Left lobe of liver (tissue), 2 donors: ENCODE data around the gene GALNT6. TPM values are rescaled to one million over a fixed set of nuclear protein-coding genes. Genes with fewer than 3 reads are reported as not detected.
A peak's percentile ranks its signal among the peaks of the same experiment; 100 is the strongest.
"Not testable (repeated sequence)": the region's sequence is repeated elsewhere in the genome, so short reads cannot be mapped to it uniquely, and the experiment has no call there.

Source experiments
- ATAC-seq: fragments of 200-7000 bp; cut with Tn5 transposase; one replicate; pipeline ENCODE4 v1.9.1; 2020; ENCODE audit warnings: mild to moderate bottlenecking, moderate library complexity
- DNase-seq: peaks from one replicate; pipeline ENCODE4 v3.0.0-alpha.2; 2020; ENCODE audit warnings: low spot score
- total RNA-seq: library from RNA; stranded (reverse); gene quantifications from one replicate; pipeline ENCODE4 v1.2.1, GENCODE V29; 2021
- donor health status: DM: no; HTN: no; CAD: no; lungs with moderate emphysema.
- donor health status: DM: no; HTN: yes; CAD: no.

GALNT6 gene
- total RNA-seq, 1 donor from 2014 or later: 1.7 TPM

DNA sequence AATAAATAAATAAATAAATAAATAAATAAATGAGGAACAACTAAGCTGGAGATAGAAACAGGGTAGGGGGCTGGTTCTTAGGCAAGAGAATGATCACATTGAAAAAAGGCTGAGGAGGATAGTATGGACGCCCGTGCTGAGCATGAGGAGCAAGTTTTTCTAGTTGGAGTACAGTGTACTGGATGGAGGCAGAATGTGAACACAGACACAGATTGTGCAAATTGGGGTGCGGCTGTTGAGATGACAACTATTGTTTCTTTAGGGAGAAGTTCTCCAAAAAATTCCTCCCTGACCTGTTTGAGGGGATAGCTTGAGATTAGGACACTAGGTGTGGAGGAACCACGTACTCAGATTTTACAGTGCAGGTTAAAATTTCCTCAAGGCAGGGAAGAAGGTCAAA lies 66.3 kb downstream of the GALNT6 start:
- no peak for ATAC-seq
- no peak for DNase-seq

- ATAC-seq (peak; percentile 63), DNase-seq (peak; percentile 57)
Observed at GRCh38 chr12:51323966-51324895, 67.0 kb downstream of the GALNT6 start, which contains the start of gene BIN2. TSS of gene BIN2 (minus strand) at chr12:51324174. CDS start at chr12:51324102, 72 bp downstream.

GRCh38 chr12:51323317-51323960 lies 67.8 kb downstream of the GALNT6 start:
- ATAC-seq: no peak
- no peak for DNase-seq

GRCh38 chr12:51322452-51322851 lies 68.8 kb downstream of the GALNT6 start:
- DNase-seq (no peak), ATAC-seq (no peak)

DNA sequence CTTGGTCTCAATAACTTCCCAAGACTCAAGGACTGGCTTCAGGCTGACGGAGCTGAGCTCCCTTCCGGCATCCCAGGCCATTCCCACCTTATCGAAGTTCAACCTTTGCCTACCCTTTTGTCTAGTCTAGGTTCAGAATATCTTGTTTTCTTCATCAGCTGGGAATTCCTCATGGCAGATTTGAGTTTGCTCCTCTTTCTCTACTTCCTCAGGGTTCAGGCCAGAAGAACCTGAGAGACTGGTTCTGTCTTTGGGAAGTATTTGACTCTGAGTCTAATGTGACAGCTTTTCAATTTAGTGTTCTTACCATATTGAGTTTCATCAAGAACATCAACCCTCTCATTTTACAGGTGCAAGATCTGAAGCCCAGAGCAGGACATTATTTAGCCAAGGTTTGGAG lies 69.3 kb downstream of the GALNT6 start:
- no peak for DNase-seq
- ATAC-seq: no peak

- ATAC-seq (no peak), DNase-seq (no peak)
Observed at GRCh38 chr12:51320695-51321320, 70.4 kb downstream of the GALNT6 start.

- no peak for ATAC-seq
- no peak for DNase-seq
Observed at GRCh38 chr12:51320311-51320694, 70.9 kb downstream of the GALNT6 start.

DNA sequence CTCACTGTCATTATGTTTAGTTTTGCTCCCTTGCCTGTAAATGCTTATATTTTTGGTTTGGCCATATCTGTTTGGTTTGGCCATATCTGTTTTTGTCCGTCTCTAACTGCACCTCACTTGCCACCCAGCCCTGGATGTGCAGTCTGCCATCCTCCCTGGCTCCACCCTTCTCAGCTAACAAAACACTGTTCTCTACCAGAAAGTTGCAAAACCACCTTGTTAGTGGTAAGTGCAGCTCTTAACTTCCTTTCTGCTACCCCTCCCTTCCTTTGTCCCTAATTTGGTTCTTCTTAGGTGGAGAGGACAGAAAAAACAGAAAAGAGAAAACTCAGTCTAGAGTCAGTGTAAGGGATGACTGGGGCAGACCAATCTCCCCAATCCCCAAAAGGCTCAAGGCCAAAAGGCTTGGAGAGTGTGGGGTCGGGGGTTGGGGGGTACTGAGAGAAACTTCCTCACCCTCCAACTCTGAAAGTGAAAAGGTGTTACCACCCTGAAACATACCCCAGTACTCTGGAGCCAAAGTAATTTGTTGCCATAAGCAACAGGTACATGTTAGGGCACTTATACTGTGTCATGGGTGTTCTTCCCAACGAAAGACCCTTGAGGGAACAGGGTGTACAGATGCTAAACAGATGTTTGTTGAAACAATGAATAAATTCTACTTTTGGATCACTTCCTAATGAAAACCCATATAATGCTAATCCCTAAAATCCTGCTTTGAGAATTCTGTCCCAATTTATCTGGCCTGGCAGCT lies 72.2 kb downstream of the GALNT6 start:
- DNase-seq (no peak), ATAC-seq (no peak)

DNA sequence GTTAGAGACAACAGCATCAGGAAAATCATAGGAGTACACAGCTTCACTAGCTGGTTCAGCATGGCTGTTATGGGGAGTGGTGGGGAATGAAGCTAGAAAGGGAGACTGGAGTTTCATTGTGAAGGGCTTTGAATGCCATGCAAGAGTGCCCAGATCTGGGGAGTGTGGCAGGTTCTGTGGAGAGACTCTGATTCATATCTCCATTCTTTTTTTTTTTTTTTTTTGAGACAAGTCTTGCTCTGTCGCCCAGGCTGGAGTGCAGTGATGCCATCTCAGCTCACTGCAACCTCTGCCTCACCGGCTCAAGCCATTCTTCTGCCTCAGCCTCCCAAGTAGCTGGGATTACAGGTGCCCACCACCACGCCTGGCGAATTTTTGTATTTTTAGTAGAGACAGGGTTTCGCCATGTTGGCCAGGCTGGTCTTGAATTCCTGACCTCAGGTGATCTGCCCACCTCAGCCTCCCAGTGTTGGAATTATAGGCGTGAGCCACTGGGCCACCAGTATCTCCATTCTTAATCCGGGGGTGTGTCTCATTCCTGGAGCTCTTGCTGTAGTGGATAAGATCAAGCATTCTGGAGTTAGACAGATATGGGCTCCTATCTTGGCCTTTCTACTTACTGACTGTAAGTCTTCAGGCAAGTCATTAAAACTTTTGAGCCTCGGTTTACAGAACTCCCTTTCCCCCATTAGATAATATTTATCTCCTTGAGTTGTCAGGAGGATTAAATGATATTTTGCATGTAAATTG lies 73.0 kb downstream of the GALNT6 start:
- ATAC-seq, DNase-seq: not testable (repeated sequence)

DNA sequence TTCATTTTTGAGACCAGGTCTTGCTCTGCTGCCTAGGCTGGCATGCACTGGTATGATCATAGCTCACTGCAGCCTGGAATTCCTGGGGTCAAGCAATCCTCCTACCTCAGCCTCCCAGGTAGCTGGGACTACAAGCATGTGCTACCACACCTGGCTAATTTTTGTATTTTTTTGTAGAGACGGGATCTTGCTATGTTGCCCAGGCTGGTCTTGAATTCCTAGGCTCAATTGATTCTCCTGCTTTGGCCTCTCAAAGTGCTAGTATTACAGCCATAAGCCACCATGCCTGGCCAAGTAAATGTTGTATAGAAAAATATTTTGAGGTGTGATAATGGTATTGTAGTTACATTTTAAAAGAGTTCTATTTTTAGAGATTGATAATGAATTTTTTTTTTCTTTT lies 79.8 kb downstream of the GALNT6 start:
- DNase-seq (no peak), ATAC-seq (no peak)

GRCh38 chr12:51307655-51308593 lies 83.3 kb downstream of the GALNT6 start:
- ATAC-seq: no peak
- no peak for DNase-seq

- DNase-seq: no peak
- ATAC-seq: no peak
Observed at GRCh38 chr12:51306507-51306906, 84.7 kb downstream of the GALNT6 start.

Other genes with a start within 250 kb of the GALNT6 start
- 7.7 TPM for gene TFCP2, start 218.3 kb downstream of the GALNT6 start, total RNA-seq
- gene POU6F1, start 173.3 kb downstream of the GALNT6 start, total RNA-seq: 7.3 TPM
- gene DAZAP2, start 152.6 kb downstream of the GALNT6 start, total RNA-seq: 74.5 TPM
- gene SMAGP, start 121.0 kb downstream of the GALNT6 start, total RNA-seq: 4.0 TPM
- 2.7 TPM for gene BIN2, start 67.2 kb downstream of the GALNT6 start, total RNA-seq
- not detected for gene CELA1, start 44.7 kb downstream of the GALNT6 start, total RNA-seq
- 0.35 TPM for gene SLC4A8, start 33.4 kb upstream of the GALNT6 start, total RNA-seq
- 5.3 TPM for gene SCN8A, start 199.8 kb upstream of the GALNT6 start, total RNA-seq